ENCODE results near the gene KLHL3. TPM values are rescaled to one million over a fixed set of nuclear protein-coding genes. Genes with fewer than 3 reads are reported as not detected.

Gene KLHL3
- total and polyA plus RNA-seq, 4 donors, result 1.0 to 14.2 (median 4.4) TPM

DNA sequence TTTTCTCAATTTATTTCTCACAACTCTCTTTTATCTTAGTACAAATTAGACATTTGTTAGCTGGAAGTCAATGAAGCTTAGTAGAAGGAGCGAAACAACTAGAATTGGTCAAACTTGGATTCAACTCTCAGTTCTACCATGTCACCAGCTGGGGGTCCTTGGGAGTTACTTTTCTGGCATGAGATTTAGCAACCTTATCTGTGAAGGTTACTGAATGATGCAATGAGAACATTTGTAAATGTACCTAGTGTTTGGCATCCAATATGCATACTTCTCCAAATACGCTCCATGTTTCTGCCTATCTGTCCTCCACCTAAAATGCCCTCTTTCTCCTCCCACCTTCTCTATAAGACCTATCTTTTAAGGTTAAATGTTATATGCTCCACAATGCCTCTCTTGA, 12.0 kb upstream of the KLHL3 start:
- no peak for ATAC-seq (ENCODE audit: insufficient read depth, low FRiP score)
- no peaks in the 10 kb centered on the region for H3K9me3 ChIP-seq (ENCODE audit: control insufficient read depth in 4 of 4, insufficient read depth in 3 of 4, low read length in 3 of 4)
- no peak overlapping the region for H3K4me3 ChIP-seq
- 91 to 93% methylated on average over 2 of the region's 2 CpGs for WGBS, 2 donors
- DNase-seq, result no peak
- peaks cover 0 to 23% (median 13%) of the 10 kb centered on the region in 5 donors for H3K4me1 ChIP-seq (ENCODE audit: control insufficient read depth in 5 of 5, insufficient read depth in 5 of 5, low read length in 5 of 5)
- H3K36me3 ChIP-seq (ENCODE audit: control insufficient read depth in 4 of 4, insufficient read depth in 4 of 4, low read length in 4 of 4), result peaks cover 0 to 6% (median 4%) of the 10 kb centered on the region in 4 donors
- TF ChIP-seq, protein P1, sequence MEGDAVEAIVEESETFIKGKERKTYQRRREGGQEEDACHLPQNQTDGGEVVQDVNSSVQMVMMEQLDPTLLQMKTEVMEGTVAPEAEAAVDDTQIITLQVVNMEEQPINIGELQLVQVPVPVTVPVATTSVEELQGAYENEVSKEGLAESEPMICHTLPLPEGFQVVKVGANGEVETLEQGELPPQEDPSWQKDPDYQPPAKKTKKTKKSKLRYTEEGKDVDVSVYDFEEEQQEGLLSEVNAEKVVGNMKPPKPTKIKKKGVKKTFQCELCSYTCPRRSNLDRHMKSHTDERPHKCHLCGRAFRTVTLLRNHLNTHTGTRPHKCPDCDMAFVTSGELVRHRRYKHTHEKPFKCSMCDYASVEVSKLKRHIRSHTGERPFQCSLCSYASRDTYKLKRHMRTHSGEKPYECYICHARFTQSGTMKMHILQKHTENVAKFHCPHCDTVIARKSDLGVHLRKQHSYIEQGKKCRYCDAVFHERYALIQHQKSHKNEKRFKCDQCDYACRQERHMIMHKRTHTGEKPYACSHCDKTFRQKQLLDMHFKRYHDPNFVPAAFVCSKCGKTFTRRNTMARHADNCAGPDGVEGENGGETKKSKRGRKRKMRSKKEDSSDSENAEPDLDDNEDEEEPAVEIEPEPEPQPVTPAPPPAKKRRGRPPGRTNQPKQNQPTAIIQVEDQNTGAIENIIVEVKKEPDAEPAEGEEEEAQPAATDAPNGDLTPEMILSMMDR (IDR thresholded peaks at IDR 0.05; ENCODE audit: control extremely low read depth, extremely low read depth), result no peak
- H3K27me3 ChIP-seq (ENCODE audit: control insufficient read depth in 3 of 3, insufficient read depth in 3 of 3, low read length in 2 of 3), result no peaks in the 10 kb centered on the region
- H3K27ac ChIP-seq (ENCODE audit: low read depth in 1 of 2, low read length in 1 of 2), result no peak overlapping the region
- H3K9ac ChIP-seq (ENCODE audit: insufficient read depth in 1 of 2, low read length in 2 of 2), result no peak overlapping the region

DNA sequence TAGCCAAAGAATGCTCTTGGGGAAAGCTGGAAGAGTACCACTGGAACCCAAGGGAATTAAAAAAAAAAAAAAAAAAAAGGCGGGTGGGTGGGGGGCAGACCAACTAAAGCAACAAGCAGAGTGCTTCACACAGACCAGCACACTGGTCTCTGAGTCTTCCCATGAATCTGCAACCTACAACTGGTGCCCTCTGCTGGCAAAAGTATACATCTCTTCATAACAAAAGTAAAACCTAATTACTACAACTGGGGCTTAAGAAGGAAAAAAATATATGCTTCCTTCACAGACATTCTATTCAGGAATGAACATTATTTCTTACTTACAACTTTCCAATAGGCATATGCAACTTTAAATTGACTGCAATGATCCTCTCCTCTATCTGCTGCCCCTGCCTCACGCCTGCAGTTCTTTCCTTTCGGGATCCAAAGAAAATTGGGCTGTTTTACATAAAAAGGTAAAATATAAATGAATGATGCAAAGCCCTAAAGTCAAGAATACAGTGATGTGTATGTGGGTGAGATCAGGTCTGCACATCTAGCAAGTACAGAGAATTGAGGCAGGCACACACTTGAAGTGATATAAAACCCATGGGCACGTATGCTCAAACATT, 7.2 kb upstream of the KLHL3 start:
- Histone ChIP-seq H3K27me3 (ENCODE audit: control insufficient read depth in 3 of 3, insufficient read depth in 3 of 3, low read length in 2 of 3) (no peaks in the 10 kb centered on the region), H3K9me3 (ENCODE audit: control insufficient read depth in 4 of 4, insufficient read depth in 3 of 4, low read length in 3 of 4) (no peaks in the 10 kb centered on the region), H3K4me1 (ENCODE audit: control insufficient read depth in 5 of 5, insufficient read depth in 5 of 5, low read length in 5 of 5) (peaks cover 0 to 11% (median 0%) of the 10 kb centered on the region in 5 donors), H3K27ac (ENCODE audit: low read depth in 1 of 2, low read length in 1 of 2) (no peak overlapping the region), H3K9ac (ENCODE audit: insufficient read depth in 1 of 2, low read length in 2 of 2) (no peak overlapping the region), H3K4me3 (no peak overlapping the region), H3K36me3 (ENCODE audit: control insufficient read depth in 4 of 4, insufficient read depth in 4 of 4, low read length in 4 of 4) (no peaks in the 10 kb centered on the region)
- TF ChIP-seq, protein P1 (IDR thresholded peaks at IDR 0.05; ENCODE audit: control extremely low read depth, extremely low read depth), result peak; percentile 61
- peak; percentile 85 for ATAC-seq (ENCODE audit: insufficient read depth, low FRiP score)
- 73 to 74% methylated on average over 4 of the region's 4 CpGs for WGBS, 2 donors
- peak; percentile 64 to 91 (median 90) for DNase-seq

DNA sequence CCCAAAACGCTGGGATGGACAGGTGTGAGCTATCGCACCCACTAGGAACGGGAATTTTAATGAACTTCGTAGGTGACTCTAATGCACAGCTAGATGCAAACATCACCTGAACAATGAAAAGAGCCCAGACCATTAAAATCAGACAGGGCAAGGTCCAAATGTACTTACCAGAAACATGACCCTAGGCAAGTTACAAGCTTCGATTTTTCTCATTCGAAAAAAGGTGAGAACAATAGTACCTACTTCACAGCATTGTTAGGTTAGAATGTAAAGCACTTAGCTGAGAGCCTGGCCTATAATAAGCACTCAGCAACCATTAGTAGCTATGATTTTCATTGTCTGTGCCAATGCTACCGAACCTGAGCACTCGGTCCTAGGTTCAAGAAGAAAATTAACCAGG, 5.8 kb upstream of the KLHL3 start:
- TF ChIP-seq, protein P1 (IDR thresholded peaks at IDR 0.05; ENCODE audit: control extremely low read depth, extremely low read depth), result no peak
- DNase-seq (no peak), ATAC-seq (ENCODE audit: insufficient read depth, low FRiP score) (no peak)
- Histone ChIP-seq H3K36me3 (ENCODE audit: control insufficient read depth in 4 of 4, insufficient read depth in 4 of 4, low read length in 4 of 4) (no peaks in the 10 kb centered on the region), H3K27ac (ENCODE audit: low read depth in 1 of 2, low read length in 1 of 2) (no peak overlapping the region), H3K27me3 (ENCODE audit: control insufficient read depth in 3 of 3, insufficient read depth in 3 of 3, low read length in 2 of 3) (no peaks in the 10 kb centered on the region), H3K4me1 (ENCODE audit: control insufficient read depth in 5 of 5, insufficient read depth in 5 of 5, low read length in 5 of 5) (peaks cover 0 to 13% (median 10%) of the 10 kb centered on the region in 5 donors), H3K9ac (ENCODE audit: insufficient read depth in 1 of 2, low read length in 2 of 2) (no peak overlapping the region), H3K4me3 (no peak overlapping the region), H3K9me3 (ENCODE audit: control insufficient read depth in 4 of 4, insufficient read depth in 3 of 4, low read length in 3 of 4) (no peaks in the 10 kb centered on the region)
- WGBS, 2 donors, result 84 to 94% methylated on average over 8 of the region's 8 CpGs

DNA sequence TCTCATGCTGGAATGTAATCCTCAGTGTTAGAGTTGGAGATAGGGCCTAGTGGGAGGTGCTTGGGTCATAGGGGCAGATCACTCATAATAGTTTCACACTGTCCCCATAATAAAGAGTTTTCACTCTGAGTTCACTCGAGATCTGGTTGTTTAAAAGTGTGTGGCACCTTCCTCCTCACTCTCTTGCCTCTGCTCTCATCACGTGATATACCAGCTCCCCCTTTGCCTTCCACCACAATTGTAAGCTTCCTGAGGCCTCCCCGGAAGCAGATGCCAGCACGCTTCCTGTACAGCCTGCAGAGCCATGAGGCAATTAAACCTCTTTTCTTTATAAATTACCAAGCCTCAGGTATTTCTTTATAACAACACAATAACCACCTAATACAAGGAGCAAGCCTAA, 3.8 kb upstream of the KLHL3 start:
- H3K27ac ChIP-seq (ENCODE audit: low read depth in 1 of 2, low read length in 1 of 2), result no peak overlapping the region
- no peaks in the 10 kb centered on the region for H3K27me3 ChIP-seq (ENCODE audit: control insufficient read depth in 3 of 3, insufficient read depth in 3 of 3, low read length in 2 of 3)
- H3K9ac ChIP-seq (ENCODE audit: insufficient read depth in 1 of 2, low read length in 2 of 2), result no peak overlapping the region
- DNase-seq, result no peak
- H3K9me3 ChIP-seq (ENCODE audit: control insufficient read depth in 4 of 4, insufficient read depth in 3 of 4, low read length in 3 of 4), result no peaks in the 10 kb centered on the region
- H3K4me3 ChIP-seq, result no peak overlapping the region
- WGBS, 2 donors, result 63 to 77% methylated on average over 4 of the region's 4 CpGs
- no peaks in the 10 kb centered on the region for H3K36me3 ChIP-seq (ENCODE audit: control insufficient read depth in 4 of 4, insufficient read depth in 4 of 4, low read length in 4 of 4)
- ATAC-seq (ENCODE audit: insufficient read depth, low FRiP score), result no peak
- TF ChIP-seq, protein P1 (IDR thresholded peaks at IDR 0.05; ENCODE audit: control extremely low read depth, extremely low read depth), result no peak
- H3K4me1 ChIP-seq (ENCODE audit: control insufficient read depth in 5 of 5, insufficient read depth in 5 of 5, low read length in 5 of 5), result peaks cover 0 to 28% (median 11%) of the 10 kb centered on the region in 5 donors

All from lung (tissue), 12 donors.